ENCODE measurements around the gene C1D.

The C1D gene

DNA sequence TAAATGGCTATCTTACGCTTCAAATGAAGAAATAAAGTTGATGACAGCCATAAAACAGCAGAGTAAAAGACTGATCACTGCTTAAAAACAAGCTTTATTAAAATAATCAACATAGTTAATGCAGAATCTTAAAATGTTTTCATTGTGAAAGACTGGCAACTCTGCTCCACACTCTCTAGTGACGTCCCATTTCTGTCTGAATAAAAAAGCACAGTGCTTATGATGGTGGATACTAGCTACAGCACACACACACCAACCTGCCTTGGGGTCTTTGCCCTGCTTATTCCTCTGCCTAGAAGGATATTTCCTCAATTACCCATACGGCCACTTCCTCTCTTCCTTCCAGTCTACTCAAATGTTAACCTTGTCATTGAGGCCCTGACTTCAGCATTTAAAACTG, 19.1 kb downstream of the C1D start:
- Histone ChIP-seq H3K4me3 (IDR thresholded peaks at IDR 0.05; ENCODE audit: insufficient read depth, low read depth, low read length) (no peak overlapping the region), H3K27me3 (ENCODE audit: insufficient read depth, low read depth) (no peaks in the 10 kb centered on the region), H4K20me1 (ENCODE audit: insufficient read depth) (no peaks in the 10 kb centered on the region), H3K27ac (no peak overlapping the region), H3K9ac (no peak overlapping the region), H2AFZ (ENCODE audit: low read depth) (no peak overlapping the region), H3K79me2 (ENCODE audit: insufficient read depth, low read depth) (peaks cover 16% of the 10 kb centered on the region; the same call in 1 of the 2 replicates), H3K36me3 (ENCODE audit: insufficient read depth) (no peaks in the 10 kb centered on the region), H3K4me2 (no peak overlapping the region), H3K4me1 (ENCODE audit: low read depth, poor library complexity, severe bottlenecking) (no peaks in the 10 kb centered on the region)
- TF ChIP-seq, protein P1, sequence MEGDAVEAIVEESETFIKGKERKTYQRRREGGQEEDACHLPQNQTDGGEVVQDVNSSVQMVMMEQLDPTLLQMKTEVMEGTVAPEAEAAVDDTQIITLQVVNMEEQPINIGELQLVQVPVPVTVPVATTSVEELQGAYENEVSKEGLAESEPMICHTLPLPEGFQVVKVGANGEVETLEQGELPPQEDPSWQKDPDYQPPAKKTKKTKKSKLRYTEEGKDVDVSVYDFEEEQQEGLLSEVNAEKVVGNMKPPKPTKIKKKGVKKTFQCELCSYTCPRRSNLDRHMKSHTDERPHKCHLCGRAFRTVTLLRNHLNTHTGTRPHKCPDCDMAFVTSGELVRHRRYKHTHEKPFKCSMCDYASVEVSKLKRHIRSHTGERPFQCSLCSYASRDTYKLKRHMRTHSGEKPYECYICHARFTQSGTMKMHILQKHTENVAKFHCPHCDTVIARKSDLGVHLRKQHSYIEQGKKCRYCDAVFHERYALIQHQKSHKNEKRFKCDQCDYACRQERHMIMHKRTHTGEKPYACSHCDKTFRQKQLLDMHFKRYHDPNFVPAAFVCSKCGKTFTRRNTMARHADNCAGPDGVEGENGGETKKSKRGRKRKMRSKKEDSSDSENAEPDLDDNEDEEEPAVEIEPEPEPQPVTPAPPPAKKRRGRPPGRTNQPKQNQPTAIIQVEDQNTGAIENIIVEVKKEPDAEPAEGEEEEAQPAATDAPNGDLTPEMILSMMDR (conservative IDR thresholded peaks at IDR 0.05; ENCODE audit: low read depth, low read length): no peak

DNA sequence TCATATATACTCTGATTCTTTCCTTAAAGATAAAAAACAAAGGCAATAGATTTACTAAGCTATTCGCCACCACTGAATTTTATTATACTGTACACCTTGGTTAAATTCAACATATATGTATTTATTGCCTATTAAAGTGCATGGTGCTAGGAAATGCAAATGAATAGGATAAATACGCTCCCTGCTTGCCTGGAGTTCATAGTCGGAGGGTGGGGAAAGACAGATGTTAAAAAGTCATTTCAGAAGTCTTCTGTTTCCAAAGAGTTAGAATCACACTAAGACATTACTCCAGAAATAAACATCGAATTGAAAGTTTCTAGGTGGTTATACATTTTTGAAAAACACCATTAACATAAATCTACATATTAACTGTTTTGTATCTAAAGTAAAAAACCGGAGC, 19.8 kb downstream of the C1D start:
- Histone ChIP-seq H3K9ac (no peak overlapping the region), H2AFZ (ENCODE audit: low read depth) (no peak overlapping the region), H3K4me2 (no peak overlapping the region), H3K4me3 (IDR thresholded peaks at IDR 0.05; ENCODE audit: insufficient read depth, low read depth, low read length) (no peak overlapping the region), H3K36me3 (ENCODE audit: insufficient read depth) (no peaks in the 10 kb centered on the region), H3K79me2 (ENCODE audit: insufficient read depth, low read depth) (peaks cover 10% of the 10 kb centered on the region; the same call in 1 of the 2 replicates), H3K4me1 (ENCODE audit: low read depth, poor library complexity, severe bottlenecking) (no peaks in the 10 kb centered on the region), H4K20me1 (ENCODE audit: insufficient read depth) (no peaks in the 10 kb centered on the region), H3K27me3 (ENCODE audit: insufficient read depth, low read depth) (no peaks in the 10 kb centered on the region), H3K27ac (no peak overlapping the region)
- TF ChIP-seq, protein P1 (conservative IDR thresholded peaks at IDR 0.05; ENCODE audit: low read depth, low read length): no peak

DNA sequence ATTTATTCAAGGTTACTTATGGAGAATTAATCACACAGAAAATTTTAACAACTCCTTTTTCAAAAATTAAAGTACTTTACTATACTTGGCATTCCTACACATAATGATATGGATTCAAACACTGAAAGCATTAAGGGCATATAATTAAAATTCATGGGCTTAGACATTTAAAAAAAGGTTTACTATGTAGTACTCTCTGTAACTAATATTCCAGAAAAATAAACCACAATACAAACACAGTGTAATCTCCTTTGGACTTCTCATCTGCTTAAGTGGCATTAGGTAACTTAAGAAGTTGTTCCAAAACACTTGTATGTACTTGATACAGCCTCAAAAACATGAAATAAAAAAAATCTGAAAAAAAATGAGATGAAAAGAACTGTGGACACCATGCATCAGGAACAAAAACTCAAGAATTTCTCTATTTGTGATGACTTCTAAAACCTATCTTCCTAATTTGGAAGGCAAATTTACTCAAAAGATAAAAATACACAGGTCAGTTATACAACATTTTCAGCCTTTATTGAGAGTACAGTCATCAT, 21.0 kb downstream of the C1D start:
- Histone ChIP-seq H3K27me3 (ENCODE audit: insufficient read depth, low read depth) (no peaks in the 10 kb centered on the region), H3K9ac (no peak overlapping the region), H3K4me3 (IDR thresholded peaks at IDR 0.05; ENCODE audit: insufficient read depth, low read depth, low read length) (no peak overlapping the region), H3K36me3 (ENCODE audit: insufficient read depth) (no peaks in the 10 kb centered on the region), H3K27ac (no peak overlapping the region), H3K4me2 (no peak overlapping the region), H4K20me1 (ENCODE audit: insufficient read depth) (no peaks in the 10 kb centered on the region), H2AFZ (ENCODE audit: low read depth) (no peak overlapping the region), H3K79me2 (ENCODE audit: insufficient read depth, low read depth) (0 out of 2 replicates have a peak, but pooled peaks cover under 1% of the 10 kb centered on the region), H3K4me1 (ENCODE audit: low read depth, poor library complexity, severe bottlenecking) (no peaks in the 10 kb centered on the region)
- TF ChIP-seq, protein P1 (conservative IDR thresholded peaks at IDR 0.05; ENCODE audit: low read depth, low read length): no peak

DNA sequence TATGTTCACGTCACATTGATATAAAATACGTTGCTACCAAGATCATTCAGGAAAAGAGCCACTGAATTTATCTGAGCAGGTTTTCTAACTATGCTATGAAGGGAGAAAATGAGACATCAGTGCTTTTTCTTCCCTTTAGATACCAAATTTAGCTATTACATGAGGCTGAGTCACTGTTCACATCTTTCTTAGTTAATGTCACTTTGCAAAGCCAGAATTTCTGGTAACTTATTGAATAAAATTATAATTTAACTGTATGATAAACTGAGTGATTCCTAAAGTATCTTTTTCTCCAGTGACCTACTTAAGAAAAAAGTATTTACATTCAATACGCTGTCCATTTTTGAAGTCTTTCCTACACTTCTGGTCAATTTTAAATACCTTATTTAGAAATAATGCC, 22.7 kb downstream of the C1D start:
- H3K27ac ChIP-seq: no peak overlapping the region
- no peaks in the 10 kb centered on the region for H4K20me1 ChIP-seq (ENCODE audit: insufficient read depth)
- no peaks in the 10 kb centered on the region for H3K4me1 ChIP-seq (ENCODE audit: low read depth, poor library complexity, severe bottlenecking)
- TF ChIP-seq, protein P1 (conservative IDR thresholded peaks at IDR 0.05; ENCODE audit: low read depth, low read length): no peak
- no peak overlapping the region for H3K4me3 ChIP-seq (IDR thresholded peaks at IDR 0.05; ENCODE audit: insufficient read depth, low read depth, low read length)
- no peak overlapping the region for H2AFZ ChIP-seq (ENCODE audit: low read depth)
- H3K4me2 ChIP-seq: no peak overlapping the region
- H3K79me2 ChIP-seq (ENCODE audit: insufficient read depth, low read depth): no peaks in the 10 kb centered on the region
- no peak overlapping the region for H3K9ac ChIP-seq
- no peaks in the 10 kb centered on the region for H3K36me3 ChIP-seq (ENCODE audit: insufficient read depth)
- no peaks in the 10 kb centered on the region for H3K27me3 ChIP-seq (ENCODE audit: insufficient read depth, low read depth)

Measured in KMS-11 (cell line).